IPS-11a (cell line): ENCODE measurements around the gene MS4A4E.
"Not testable (repeated sequence)": the region's sequence is repeated elsewhere in the genome, so short reads cannot be mapped to it uniquely, and the experiment has no call there.

Experiments
- H3K4me3 ChIP-seq: one replicate; pipeline ENCODE4 v1.5.1; 2013; ENCODE audit warnings: low read depth, low read length, control low read depth

The MS4A4E gene

DNA sequence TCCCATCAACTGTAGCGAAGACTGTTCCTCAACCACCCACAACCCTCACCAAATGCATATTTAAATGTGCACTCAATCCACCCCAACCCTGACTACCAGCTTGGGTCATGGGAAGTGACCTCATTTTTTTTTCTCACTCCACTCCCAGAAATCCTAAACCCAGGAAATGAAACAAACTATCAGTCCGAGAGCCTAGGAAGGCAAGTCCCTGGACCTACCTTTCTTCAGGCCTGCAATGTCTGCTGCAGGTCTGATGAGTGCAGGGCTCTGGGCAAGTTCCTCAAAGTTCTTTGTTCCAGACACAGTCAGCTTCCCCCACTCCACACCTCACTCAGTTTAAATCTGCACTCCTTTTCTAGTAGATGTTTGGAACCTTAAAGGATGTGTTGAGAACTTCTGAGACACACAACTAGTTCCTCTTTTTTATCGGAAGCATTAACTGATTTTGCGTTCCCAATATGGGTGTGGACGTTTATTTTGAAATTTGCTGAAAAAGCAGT, at the start of gene MS4A4E:
MS4A4E (minus strand) TSS at position 398 of the 500 bp plus-strand sequence. CDS start 13,082 bp downstream, outside the sequence.
- H3K4me3 ChIP-seq, result no peak within 1 kb of the TSS

GRCh38 chr11:60292145-60292544, 49.2 kb upstream of the MS4A4E start:
- H3K4me3 ChIP-seq, result no peak overlapping the region

DNA sequence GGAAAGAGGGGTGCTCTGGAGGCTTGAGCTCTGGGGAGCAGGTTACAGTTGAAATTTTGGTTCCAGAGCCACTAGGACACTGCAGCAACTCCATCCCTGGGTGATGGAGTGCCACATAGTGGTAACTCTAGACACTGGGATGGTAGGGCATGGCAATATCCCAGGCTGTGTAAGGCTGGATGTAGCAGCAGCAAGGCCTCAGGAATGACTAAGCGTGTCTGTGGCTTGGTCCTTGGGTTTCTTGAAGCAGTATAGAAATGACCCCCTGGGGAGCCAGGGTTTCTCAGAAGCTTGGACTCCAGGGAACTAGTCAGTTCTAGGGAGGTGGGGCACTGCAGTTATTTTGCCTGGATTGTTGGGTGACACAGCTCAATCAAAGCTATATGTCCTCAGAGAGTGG, 45.6 kb upstream of the MS4A4E start:
- H3K4me3 ChIP-seq, result no peak overlapping the region

GRCh38 chr11:60285411-60286126, 42.6 kb upstream of the MS4A4E start:
- H3K4me3 ChIP-seq, result not testable (repeated sequence)

- H3K4me3 ChIP-seq, result no peak overlapping the region
Measured at GRCh38 chr11:60282286-60282685, 39.3 kb upstream of the MS4A4E start.

- no peak overlapping the region for H3K4me3 ChIP-seq
Measured at GRCh38 chr11:60281485-60281884, 38.5 kb upstream of the MS4A4E start.

GRCh38 chr11:60280412-60280811, 37.5 kb upstream of the MS4A4E start, which contains the start of gene MS4A4A:
MS4A4A (plus strand) TSS chr11:60280666; CDS start chr11:60280676, 10 bp downstream.
- no peak within 1 kb of the TSS for H3K4me3 ChIP-seq

- H3K4me3 ChIP-seq, result no peak overlapping the region
Measured at GRCh38 chr11:60274416-60274815, 31.5 kb upstream of the MS4A4E start.

DNA sequence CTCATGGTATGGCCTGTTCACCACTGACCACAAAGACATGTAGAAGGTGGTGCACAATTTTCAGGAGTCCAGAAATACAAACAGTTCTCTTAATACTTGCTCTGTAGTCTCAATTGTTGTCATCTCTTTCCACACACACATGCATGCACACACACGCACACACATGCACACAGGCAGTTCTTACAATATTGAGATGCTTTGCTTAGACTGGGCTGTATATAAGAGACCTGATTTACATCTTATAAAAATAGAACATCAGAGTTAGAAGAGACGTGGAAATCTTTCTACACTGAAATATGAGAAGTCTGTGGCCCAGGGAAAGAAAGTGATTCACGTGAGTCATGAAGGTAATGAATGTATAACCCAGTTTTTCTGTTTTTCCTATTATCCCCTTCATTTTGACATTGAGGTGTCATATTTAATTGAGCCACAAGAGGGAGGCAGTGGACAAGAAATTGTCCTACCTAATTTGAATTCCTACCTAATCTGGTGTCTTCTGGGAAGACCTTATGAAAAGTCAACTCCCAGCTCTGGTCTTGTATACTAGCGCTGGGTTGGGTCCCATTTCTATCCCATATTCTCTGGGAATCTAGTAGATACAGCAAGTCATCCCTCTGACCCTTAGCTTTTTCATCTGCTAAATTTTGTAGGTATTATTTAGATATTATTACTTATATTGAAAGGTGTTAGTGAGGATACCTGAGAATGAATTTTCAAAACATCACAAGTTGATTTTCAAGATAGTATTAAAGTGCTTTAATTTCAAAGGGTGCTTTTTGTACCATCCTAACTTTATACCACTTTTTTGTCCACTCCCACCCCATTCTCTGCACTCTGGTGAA, 22.7 kb upstream of the MS4A4E start:
- no peak overlapping the region for H3K4me3 ChIP-seq

DNA sequence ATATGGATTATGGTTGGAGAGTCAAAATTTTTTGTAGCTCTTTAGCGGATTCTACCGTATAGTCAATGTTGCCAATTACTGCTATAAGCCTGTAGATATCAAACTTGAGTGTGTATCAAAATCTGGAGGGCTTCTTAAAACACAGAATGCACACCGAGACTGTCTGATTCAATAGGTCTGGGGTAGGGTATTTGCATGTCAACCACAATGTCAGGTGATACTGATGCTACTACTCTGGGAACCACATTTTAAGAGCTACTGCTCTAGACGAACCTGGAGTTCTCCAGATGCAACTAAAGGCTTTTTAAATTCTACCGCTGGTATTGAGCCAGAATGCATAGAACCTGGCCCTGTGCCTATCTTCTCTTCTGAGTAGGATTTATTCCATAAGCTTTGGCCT, 21.7 kb upstream of the MS4A4E start:
- no peak overlapping the region for H3K4me3 ChIP-seq

GRCh38 chr11:60263402-60263801, 20.5 kb upstream of the MS4A4E start:
- no peak overlapping the region for H3K4me3 ChIP-seq

DNA sequence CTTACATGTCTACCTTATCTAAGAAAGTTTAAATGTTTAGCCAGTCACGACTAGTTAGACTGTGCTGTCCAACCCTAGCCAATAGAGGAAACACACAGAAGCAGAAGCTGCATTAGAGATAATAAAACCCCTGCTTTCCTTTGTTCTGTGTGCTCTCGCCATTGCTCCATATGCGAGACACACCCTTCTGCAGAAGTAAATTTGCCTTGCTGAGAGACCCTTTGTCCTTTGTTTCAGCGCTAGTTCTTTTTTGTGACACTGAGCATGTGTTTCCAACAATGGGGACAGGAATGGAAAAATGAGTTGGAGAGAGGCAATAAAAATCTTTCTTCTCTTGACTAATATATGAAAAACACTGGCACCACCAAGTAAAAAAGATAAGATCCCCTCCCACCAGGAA, 18.1 kb upstream of the MS4A4E start:
- no peak overlapping the region for H3K4me3 ChIP-seq

- no peak overlapping the region for H3K4me3 ChIP-seq
Measured at GRCh38 chr11:60257956-60258722, 15.2 kb upstream of the MS4A4E start.

GRCh38 chr11:60252213-60253108, 9.5 kb upstream of the MS4A4E start:
- H3K4me3 ChIP-seq, result no peak overlapping the region

GRCh38 chr11:60251485-60252212, 8.7 kb upstream of the MS4A4E start:
- H3K4me3 ChIP-seq, result no peak overlapping the region

- no peak overlapping the region for H3K4me3 ChIP-seq
Measured at GRCh38 chr11:60241786-60242185, 1.2 kb downstream of the MS4A4E start.

GRCh38 chr11:60240662-60241061, 2.3 kb downstream of the MS4A4E start:
- no peak overlapping the region for H3K4me3 ChIP-seq

- H3K4me3 ChIP-seq, result no peak overlapping the region
Measured at GRCh38 chr11:60235321-60235720, 7.6 kb downstream of the MS4A4E start.

DNA sequence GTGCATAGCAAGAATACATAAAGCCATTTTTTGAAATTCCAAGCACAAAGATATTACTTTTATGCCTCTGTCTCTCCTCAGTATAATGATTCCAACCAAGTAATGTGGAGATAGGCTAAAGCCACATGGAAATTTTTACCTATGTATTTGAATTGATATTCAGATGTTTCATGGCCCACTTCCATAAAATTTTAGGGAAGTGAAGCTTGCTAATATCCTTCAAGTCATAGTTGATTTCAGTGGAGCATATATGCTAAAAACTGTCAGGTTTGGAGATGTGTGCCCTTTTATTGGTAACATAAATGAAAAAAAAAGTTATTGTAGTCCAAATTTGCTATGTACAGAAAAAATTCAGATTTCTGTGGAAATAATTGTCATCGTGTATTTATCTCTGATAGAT, 12.3 kb downstream of the MS4A4E start:
- no peak overlapping the region for H3K4me3 ChIP-seq
